GM20000 (cell line): ENCODE data around the gene AKT3.
A peak's percentile ranks its signal among the peaks of the same experiment; 100 is the strongest.

Source experiments
- DNase-seq: peaks from one replicate; pipeline ENCODE4 v3.0.0; 2012; ENCODE audit warnings: low spot score
- CTCF ChIP-seq: IDR thresholded peaks from 2 replicates; pipeline ENCODE4 v1.5.1; 2012; ENCODE audit warnings: mild to moderate bottlenecking, control low read depth; ENCODE audit errors: extremely low read depth, missing control alignments

AKT3 gene

GRCh38 chr1:243520831-243521230 is 329.2 kb downstream of the AKT3 start:
- DNase-seq: no peak
- TF ChIP-seq CTCF: no peak

- TF ChIP-seq CTCF: no peak
- DNase-seq: no peak
These were observed 335.1 kb downstream of the AKT3 start for GRCh38 chr1:243514927-243515326.

- no peak for TF ChIP-seq CTCF
- no peak for DNase-seq
These were observed 336.1 kb downstream of the AKT3 start for GRCh38 chr1:243513726-243514491.

GRCh38 chr1:243510928-243511327 is 339.1 kb downstream of the AKT3 start:
- no peak for DNase-seq
- TF ChIP-seq CTCF: no peak

GRCh38 chr1:243508943-243509342 is 341.1 kb downstream of the AKT3 start:
- no peak for TF ChIP-seq CTCF
- no peak for DNase-seq

- no peak for TF ChIP-seq CTCF
- peak; percentile 48 for DNase-seq
These were observed 341.7 kb downstream of the AKT3 start for GRCh38 chr1:243508303-243508713.

GRCh38 chr1:243507672-243508302 is 342.3 kb downstream of the AKT3 start:
- no peak for TF ChIP-seq CTCF
- no peak for DNase-seq
